SHP77 (cell line): Measurements from ENCODE around the gene ANKRD12.
A peak's percentile ranks its signal among the peaks of the same experiment; 100 is the strongest.

Experiments used
- DNase-seq, 2 experiments: peaks; one replicate each; lab custom pipeline; 2025; lab: John Stamatoyannopoulos, UW

The ANKRD12 gene

DNA sequence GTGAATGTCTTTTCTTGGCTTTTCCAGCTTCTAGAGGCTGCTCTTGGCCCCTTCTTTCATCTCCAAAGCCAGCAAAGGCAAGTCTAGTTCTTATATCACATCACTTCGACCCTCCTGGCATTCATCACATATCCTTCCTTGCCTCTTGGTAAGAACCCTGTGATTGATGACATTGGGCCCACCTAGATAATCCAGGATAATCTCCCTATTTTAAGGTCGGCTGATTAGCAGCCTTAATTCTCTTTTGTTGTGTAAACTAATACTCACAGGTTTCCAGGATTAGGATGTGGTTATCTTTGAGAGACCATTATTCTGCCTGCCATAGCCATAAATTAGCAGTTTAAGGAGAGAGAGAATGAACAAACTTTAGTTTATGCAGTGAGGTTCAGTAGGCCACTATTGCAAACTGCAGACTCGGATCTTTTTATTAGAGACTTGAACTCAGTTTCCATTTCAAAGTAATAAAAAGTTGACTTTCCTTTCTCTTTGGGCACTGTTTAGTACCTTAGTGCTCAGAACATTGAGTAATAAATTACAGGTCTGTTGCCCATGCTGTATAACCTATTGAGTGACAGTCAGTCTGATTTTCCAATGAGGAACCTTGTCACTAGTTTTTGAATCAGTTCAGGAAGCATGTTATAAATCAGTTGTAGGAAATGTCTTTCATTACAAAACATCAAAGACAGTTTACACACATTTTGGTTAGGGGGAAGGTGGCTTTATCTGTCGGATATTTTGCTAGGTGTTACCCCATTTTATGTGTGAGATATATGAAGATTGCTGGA, 29.6 kb upstream of the ANKRD12 start:
- no peak for DNase-seq

- no peak for DNase-seq
These were observed 27.7 kb upstream of the ANKRD12 start for GRCh38 chr18:9108911-9109310.

DNA sequence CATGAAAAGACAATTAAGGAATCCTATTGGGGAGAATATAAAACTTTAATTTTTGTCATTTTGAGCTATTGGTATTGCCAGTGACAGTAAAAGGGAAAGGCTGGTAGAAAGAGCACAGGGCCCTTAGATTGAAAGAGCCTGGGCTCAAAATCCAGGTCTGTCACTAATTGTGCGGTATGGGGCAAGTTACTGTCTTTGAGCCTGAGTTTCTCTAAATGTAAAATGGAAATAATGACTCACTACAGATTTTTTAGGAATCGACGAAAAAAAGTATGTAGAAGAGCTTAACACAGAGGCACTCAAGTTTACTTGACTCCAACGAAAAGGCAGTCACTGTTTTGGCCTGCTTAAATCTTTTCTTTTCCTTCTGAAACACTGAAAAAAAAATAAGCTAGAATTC, 27.1 kb upstream of the ANKRD12 start:
- no peak for DNase-seq

DNA sequence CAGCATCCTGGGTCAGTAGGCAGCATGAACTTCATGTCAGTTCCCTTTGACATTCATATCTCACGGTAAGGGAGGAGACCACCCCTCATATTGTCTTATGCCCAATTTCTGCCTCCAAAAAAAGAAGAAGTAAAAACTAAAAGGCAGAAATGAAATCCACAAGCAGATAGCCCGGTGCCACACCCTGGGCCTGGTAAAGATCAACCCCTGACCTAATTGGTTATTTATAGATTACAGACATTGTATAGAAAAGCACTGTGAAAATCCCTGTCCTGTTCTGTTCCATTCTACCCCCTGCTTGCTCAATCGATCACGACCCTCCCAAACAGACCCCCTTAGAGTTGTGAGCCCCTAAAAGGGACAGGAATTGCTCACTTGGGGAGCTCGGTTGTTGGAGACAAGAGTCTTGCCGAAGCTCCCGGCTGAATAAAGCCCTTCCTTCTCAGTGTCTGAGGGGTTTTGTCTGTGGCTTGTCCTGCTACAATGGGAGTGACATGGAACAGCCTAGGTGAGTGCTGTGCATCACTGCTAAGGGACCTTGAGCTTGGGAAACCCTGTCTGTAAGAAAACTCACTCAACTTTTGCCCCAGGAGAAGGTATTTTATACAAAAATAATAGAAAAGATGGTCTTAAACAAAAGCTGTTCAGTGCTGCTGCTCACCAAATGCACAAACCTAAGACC, 23.0 kb upstream of the ANKRD12 start:
- no peak for DNase-seq

DNA sequence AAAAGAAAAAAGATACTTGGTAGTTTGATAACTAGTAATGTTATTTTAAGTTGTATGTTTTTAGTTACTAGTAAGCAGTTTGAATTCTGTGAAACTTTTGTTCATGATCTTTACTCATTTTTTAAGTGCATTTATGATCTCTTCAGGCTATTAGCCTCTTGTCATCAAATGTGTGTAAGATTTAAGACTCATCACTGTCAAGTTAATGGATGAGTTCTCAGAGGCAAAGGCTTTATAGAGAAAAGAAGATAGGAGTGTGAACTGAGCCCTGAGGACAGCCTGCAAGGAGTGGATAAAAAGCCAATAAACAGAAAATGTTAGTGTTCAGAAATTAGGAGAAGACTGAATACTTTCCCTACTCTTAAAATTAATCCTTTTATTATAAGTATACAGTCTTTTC, 20.6 kb upstream of the ANKRD12 start:
- no peak for DNase-seq

- no peak for DNase-seq
These were observed 18.4 kb upstream of the ANKRD12 start for GRCh38 chr18:9117980-9118841.

- no peak for DNase-seq
These were observed 15.8 kb upstream of the ANKRD12 start for GRCh38 chr18:9120796-9121195.

GRCh38 chr18:9123520-9123919, 13.1 kb upstream of the ANKRD12 start:
- no peak for DNase-seq

- DNase-seq = no peak
These were observed 11.8 kb upstream of the ANKRD12 start for GRCh38 chr18:9124824-9125223.

DNA sequence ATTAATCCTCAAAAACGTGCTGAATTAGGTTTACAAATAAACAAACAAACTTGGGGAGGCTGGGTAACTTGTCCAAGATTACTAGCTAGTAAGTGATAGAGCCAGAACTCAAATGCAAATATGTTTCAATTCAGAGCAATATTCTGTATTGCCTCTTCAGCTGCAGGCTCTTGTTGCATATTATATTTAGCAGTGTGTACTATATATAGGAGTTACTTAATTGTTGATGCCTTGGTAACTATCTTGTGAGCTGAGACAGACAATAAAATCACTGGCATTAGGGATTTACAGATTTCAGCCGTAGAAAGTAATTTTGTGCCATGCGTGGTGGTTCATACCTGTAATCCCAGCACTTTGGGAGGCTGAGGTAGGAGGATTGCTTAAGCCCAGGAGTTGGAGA, 10.2 kb upstream of the ANKRD12 start:
- no peak for DNase-seq

DNA sequence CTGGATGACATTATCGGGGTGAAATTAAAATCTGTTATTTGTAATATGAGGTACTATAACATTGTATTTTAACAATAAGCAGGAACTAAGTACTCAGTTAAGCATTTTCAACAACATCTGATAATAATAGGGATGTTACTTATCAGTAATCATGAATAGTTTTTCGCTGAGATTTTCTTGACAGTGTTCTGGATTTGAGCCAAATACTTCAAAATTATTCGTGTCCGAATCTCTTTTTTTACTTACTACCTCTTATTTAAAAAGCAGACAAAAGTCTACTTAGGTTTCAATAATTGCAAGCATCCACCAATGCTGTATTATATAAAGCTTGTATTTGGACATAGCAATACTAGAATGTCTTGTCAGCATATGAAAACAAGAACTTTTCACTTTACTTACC, 6.4 kb upstream of the ANKRD12 start:
- DNase-seq = no peak

DNA sequence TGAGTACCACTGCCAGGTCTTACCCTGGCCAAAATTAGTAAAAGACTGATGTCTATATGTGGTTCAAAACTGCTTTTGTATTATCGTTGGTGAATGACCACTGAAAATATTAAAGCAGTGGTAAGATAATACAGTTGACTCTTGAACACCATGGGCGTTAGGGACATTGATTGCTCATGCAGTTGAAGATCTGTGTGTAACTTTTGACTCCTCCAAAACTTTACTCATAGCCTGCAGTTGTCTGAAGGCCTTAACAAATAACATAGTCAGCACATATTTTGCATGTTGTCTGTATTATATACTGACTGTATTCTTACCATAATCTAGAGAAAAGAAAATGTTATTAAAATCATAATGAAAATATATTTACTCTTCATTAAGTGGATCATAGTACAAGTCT, 5.8 kb upstream of the ANKRD12 start:
- DNase-seq = no peak

DNA sequence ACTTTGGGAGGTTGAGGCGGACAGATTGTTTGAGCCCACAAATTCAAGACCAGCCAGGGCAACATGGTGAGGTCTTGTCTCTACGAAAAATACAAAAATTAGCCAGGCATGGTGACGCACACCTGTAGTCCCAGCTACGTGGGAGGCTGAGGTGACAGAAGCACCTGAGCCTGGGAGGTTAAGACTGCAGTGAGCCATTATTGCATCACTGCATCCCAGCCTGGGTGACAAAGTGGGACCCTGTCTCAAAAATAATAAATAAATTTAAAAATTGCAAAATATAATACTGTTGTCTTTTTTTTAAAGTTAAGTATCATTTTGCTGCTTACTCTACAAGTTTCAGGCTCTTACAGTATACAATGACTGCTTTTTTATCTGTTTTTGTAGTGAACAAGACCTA, 4.0 kb upstream of the ANKRD12 start:
- DNase-seq = no peak

DNA sequence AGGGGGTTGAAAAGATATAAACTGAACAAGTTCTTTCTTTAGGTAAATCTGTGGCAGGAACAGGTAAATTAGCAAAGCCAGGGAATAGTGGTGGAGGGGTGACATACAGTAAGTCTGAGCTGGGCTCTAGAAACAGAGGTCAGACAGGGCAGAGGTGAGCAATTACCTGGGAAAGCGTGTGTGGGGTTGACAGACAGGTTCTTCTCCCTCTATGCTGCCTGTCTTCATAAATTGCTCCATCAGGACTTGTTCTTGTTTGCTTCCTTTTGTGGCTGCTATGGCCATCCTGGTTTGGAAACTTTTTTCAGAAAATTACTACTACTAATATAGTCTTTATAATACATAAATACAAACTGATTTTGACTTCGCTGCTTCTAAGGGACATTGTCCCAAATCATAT, 3.4 kb upstream of the ANKRD12 start:
- no peak for DNase-seq

DNA sequence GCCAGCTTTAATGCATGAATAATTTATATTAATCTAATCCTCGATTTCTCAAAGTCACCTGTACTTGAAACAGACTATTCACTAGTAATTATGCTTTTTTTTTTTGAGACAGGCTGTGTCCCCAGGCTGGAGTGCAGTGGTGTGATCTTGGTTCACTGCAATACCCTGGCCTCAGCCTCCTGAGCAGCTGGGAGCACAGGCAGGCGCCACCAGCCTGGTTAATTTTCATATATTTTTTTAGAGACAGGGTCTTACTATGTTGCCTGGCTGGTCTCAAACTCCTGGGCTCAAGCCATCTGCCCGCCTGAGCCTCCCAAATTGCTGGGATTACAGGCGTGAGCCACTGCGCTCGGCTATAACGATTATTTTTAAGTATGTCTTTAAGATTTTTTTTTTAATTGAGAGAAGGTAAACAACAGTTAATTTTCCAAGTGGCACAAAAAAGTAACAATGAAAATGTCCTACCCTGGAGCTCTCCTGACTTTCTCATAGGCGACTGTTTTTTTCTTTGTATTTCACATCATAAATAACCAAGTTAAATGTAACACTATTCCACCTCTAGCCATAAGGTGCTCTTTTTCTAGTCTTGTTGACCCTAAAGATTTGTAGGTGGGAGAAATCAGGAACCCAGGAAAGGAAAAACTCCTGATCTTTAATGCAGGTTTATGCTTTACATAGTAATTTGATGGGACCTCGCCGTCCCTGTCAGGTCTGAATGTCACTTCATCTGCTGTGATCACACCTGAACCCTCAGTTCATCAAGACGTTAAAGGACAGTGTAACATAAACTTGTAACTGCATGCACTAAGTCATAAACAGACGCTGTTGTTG, 1.3 kb upstream of the ANKRD12 start:
- DNase-seq = no peak

GRCh38 chr18:9135912-9136314, 668 bp upstream of the ANKRD12 start:
- peak; percentile 37 to 47 for DNase-seq

GRCh38 chr18:9137168-9138066, 836 bp downstream of the ANKRD12 start:
- DNase-seq = peak; percentile 39 to 61

DNA sequence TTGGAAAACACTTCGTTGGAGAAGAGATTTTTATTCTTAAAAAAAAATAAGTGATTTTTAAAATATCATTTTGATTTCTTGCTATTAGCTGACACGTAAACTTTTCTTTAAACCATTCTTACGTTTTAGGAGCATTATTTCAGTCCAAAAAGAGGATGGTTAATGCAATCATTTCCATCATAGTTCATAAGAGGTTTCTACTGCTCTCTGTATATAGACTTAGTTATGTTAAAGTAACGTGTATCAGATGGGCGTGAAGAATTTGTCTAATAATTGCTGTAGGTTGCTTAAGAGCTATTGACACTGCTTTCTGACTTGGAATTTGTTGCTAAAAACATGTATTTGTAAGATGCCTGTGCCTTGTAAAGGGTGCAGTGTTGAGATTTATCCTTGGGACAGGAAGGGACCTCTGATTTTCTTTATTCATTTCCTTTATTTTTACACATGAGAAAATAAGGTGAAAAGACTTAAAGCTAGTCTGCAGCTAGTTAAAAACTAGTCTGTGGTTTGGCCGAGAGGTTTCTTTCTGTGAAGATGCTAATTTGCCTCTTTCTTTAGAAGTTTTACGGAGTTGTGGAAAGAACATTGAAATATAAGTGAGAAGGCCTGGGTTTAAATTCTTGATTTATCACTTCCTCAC, 2.9 kb downstream of the ANKRD12 start:
- no peak for DNase-seq

DNA sequence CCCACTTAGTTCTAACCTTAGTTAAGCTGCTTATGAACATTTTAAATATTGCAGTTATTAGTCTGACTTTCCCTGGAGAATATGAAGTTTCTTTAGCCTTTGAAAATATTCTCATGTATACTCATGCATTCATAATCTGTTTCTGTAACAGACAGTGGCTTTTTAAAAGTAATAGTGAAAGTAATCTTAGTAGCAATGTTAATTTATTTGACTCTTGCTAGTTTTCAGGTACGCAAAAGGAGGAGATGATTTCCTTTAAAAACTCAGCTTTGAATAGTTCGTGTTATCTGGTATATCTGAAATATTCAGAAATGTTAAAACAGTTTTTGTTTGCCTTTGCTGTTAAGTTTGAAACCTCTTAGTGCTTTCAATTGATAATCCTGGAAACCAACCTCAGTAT, 3.8 kb downstream of the ANKRD12 start:
- DNase-seq = no peak

DNA sequence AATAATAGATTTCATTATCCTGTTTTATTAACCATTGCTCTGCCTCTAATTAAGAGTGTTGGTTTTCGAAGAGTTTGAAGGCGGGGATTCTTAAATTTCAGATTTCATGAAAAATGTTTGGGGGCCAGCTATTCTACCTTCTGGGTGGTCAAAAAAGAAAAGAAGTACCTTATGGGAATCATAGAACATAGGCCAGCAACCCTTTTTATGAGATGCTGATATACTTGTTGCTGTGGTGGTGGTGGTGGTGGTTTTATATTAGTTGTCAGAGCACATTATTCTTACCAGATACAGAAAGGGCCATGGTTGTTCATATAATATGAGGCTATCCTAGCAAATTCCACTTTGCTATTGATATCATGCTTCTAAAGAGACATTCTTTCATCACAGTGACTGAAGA, 4.4 kb downstream of the ANKRD12 start:
- DNase-seq = no peak
